KMS-11 (cell line): ENCODE measurements around the gene STAT4.
A peak's percentile ranks its signal among the peaks of the same experiment; 100 is the strongest.

Source experiments
- H2AFZ ChIP-seq: fragments of 200-600 bp; sonication (generic); 2 replicates; pipeline ENCODE4 v1.6.1; 2016; ENCODE audit warnings: antibody characterized with exemption, mixed run types, low read depth
- H3K27ac ChIP-seq: fragments of 200-600 bp; sonication (generic); 2 replicates; pipeline ENCODE4 v1.6.1; 2016; ENCODE audit warnings: mild to moderate bottlenecking, mixed run types
- H3K27me3 ChIP-seq: fragments of 200-600 bp; sonication (generic); 2 replicates; pipeline ENCODE4 v1.6.1; 2017; ENCODE audit warnings: mild to moderate bottlenecking, low read depth, mixed run types, moderate library complexity; ENCODE audit not compliant: insufficient read depth
- H3K36me3 ChIP-seq: fragments of 200-600 bp; sonication (generic); 2 replicates; pipeline ENCODE4 v1.6.1; 2017; ENCODE audit warnings: mild to moderate bottlenecking, mixed run types; ENCODE audit not compliant: insufficient read depth
- H3K4me1 ChIP-seq: fragments of 200-600 bp; sonication (generic); 2 replicates; pipeline ENCODE4 v1.6.1; 2016; ENCODE audit warnings: mild to moderate bottlenecking, low read depth, mixed run types; ENCODE audit not compliant: poor library complexity, severe bottlenecking
- H3K4me2 ChIP-seq: fragments of 200-600 bp; sonication (generic); 2 replicates; pipeline ENCODE4 v1.7.0; 2016; ENCODE audit warnings: mild to moderate bottlenecking, mixed run types
- H3K4me3 ChIP-seq: fragments of 200-600 bp; sonication (generic); IDR thresholded peaks from 2 replicates; pipeline ENCODE4 v1.6.1; 2017; ENCODE audit warnings: low read depth, low read length, mixed read lengths; ENCODE audit not compliant: insufficient read depth
- H3K79me2 ChIP-seq: fragments of 200-600 bp; sonication (generic); 2 replicates; pipeline ENCODE4 v1.6.1; 2016; ENCODE audit warnings: low read depth, mixed run types; ENCODE audit not compliant: insufficient read depth
- H3K9ac ChIP-seq: fragments of 200-600 bp; sonication (generic); 2 replicates; pipeline ENCODE4 v1.6.1; 2016; ENCODE audit warnings: mild to moderate bottlenecking, mixed run types
- H4K20me1 ChIP-seq: fragments of 200-600 bp; sonication (generic); 2 replicates; pipeline ENCODE4 v1.6.1; 2016; ENCODE audit warnings: mild to moderate bottlenecking, mixed run types; ENCODE audit not compliant: insufficient read depth
- TF ChIP-seq, protein P1 (sequence below): fragments of 200-600 bp; sonication (generic); conservative IDR thresholded peaks from 2 replicates; pipeline ENCODE4 v1.6.1; 2017; ENCODE audit warnings: low read depth, mild to moderate bottlenecking, antibody characterized with exemption, low read length, moderate library complexity, mixed read lengths

STAT4 gene

DNA sequence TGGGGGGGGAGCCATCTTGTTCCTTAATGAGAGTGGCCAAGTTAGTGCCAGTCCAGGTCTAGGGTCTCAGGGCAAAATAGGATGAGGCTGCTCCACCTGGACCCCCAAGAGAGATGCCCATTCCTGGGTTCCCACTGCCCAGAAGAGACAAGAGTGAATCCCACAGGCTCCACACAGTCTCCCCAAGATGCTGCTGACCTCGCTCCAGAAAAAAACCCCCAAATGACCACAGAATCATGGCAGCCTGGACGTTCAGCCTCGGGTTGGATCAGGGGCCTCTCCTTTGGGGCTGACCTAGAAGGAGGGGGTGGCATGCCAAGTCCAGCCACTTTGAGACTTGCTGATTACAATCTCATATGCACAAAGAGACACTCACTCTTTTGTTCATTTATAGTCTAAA lies 161.9 kb downstream of the STAT4 start:
- H2AFZ ChIP-seq = no peak overlapping the region
- no peak overlapping the region for H3K9ac ChIP-seq

DNA sequence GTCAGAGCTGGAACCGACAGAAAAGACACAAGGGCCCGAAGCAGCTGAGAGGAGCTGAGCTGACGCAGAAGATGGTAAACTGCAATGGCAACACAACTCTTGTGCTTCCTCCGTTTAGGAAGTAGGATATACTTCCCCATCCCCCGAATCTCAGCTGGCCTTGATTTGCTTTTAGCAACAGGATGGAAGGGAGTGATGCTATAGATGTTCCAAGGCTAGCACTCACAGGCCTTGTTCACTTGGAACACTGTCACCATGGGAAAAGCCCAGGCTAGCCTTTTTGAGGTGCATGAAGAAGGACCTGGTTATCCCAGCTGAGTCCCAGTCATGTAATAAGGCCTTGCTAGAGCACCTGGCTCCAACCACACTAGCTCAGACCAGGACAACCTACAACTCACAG lies 162.9 kb downstream of the STAT4 start:
- Histone ChIP-seq H3K36me3 (peaks cover 5% of the 10 kb centered on the region; the same call in 1 of the 2 replicates), H3K27ac (no peak overlapping the region), H3K27me3 (no peaks in the 10 kb centered on the region), H2AFZ (no peak overlapping the region), H3K4me1 (peaks cover 47% of the 10 kb centered on the region), H3K4me3 (no peak overlapping the region), H3K9ac (no peak overlapping the region), H3K4me2 (no peak overlapping the region), H4K20me1 (no peaks in the 10 kb centered on the region), H3K79me2 (no peaks in the 10 kb centered on the region)
- TF ChIP-seq, protein P1, sequence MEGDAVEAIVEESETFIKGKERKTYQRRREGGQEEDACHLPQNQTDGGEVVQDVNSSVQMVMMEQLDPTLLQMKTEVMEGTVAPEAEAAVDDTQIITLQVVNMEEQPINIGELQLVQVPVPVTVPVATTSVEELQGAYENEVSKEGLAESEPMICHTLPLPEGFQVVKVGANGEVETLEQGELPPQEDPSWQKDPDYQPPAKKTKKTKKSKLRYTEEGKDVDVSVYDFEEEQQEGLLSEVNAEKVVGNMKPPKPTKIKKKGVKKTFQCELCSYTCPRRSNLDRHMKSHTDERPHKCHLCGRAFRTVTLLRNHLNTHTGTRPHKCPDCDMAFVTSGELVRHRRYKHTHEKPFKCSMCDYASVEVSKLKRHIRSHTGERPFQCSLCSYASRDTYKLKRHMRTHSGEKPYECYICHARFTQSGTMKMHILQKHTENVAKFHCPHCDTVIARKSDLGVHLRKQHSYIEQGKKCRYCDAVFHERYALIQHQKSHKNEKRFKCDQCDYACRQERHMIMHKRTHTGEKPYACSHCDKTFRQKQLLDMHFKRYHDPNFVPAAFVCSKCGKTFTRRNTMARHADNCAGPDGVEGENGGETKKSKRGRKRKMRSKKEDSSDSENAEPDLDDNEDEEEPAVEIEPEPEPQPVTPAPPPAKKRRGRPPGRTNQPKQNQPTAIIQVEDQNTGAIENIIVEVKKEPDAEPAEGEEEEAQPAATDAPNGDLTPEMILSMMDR = no peak

More for the DNA sequence above, 161.9 kb downstream of the STAT4 start:
- Histone ChIP-seq H4K20me1 (no peaks in the 10 kb centered on the region), H3K4me2 (no peak overlapping the region), H3K36me3 (peaks cover 11% of the 10 kb centered on the region; the same call in 1 of the 2 replicates), H3K27me3 (no peaks in the 10 kb centered on the region), H3K4me3 (no peak overlapping the region), H3K79me2 (no peaks in the 10 kb centered on the region), H3K27ac (no peak overlapping the region), H3K4me1 (peaks cover 37% of the 10 kb centered on the region)
- TF ChIP-seq, protein P1 = no peak

DNA sequence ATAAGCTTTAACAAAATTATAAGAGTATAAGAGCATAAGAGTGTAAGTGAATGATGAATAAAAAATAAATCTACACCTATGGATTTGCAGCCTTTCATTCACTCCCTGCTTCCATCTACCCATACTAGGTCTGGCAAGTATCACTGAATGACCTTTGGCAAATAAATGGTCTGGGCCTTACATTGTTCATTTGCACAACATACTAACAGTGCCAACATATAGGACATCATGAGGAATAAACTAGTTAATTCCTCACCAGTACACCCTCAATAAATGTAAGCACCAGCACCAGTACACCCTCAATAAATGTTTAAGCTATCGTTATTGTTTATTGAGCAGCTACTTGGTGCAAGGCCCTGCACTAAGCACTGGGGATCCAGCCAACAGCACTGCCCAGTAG lies 163.7 kb downstream of the STAT4 start:
- peaks cover 55% of the 10 kb centered on the region for H3K4me1 ChIP-seq
- TF ChIP-seq, protein P1 = no peak
- H3K79me2 ChIP-seq = no peaks in the 10 kb centered on the region
- no peaks in the 10 kb centered on the region for H4K20me1 ChIP-seq
- H3K9ac ChIP-seq = no peak overlapping the region
- H3K4me3 ChIP-seq = no peak overlapping the region
- H3K27me3 ChIP-seq = no peaks in the 10 kb centered on the region
- no peak overlapping the region for H2AFZ ChIP-seq
- peaks cover 5% of the 10 kb centered on the region; the same call in 1 of the 2 replicates for H3K36me3 ChIP-seq
- H3K4me2 ChIP-seq = no peak overlapping the region
- no peak overlapping the region for H3K27ac ChIP-seq

GRCh38 chr2:190986221-190986953 lies 164.4 kb downstream of the STAT4 start:
- Histone ChIP-seq H3K4me2 (peak overlapping the region; percentile 12; the same call in 1 of the 2 replicates), H3K36me3 (peaks cover 5% of the 10 kb centered on the region; the same call in 1 of the 2 replicates), H3K4me3 (no peak overlapping the region)

More at GRCh38 chr2:190986221-190986953, 164.4 kb downstream of the STAT4 start:
- no peak overlapping the region for H3K9ac ChIP-seq
- H4K20me1 ChIP-seq = no peaks in the 10 kb centered on the region
- no peaks in the 10 kb centered on the region for H3K27me3 ChIP-seq
- H3K79me2 ChIP-seq = no peaks in the 10 kb centered on the region
- TF ChIP-seq, protein P1 = no peak
- peaks cover 62% of the 10 kb centered on the region for H3K4me1 ChIP-seq
- no peak overlapping the region for H2AFZ ChIP-seq
- H3K27ac ChIP-seq = peak overlapping the region; percentile 58; the same call in 1 of the 2 replicates
